NCI-H2029 (cell line): Measurements from ENCODE around the gene CEACAM6.

Experiments
- DNase-seq: peaks from one replicate; lab custom pipeline; 2025; lab: John Stamatoyannopoulos, UW

The CEACAM6 gene

DNA sequence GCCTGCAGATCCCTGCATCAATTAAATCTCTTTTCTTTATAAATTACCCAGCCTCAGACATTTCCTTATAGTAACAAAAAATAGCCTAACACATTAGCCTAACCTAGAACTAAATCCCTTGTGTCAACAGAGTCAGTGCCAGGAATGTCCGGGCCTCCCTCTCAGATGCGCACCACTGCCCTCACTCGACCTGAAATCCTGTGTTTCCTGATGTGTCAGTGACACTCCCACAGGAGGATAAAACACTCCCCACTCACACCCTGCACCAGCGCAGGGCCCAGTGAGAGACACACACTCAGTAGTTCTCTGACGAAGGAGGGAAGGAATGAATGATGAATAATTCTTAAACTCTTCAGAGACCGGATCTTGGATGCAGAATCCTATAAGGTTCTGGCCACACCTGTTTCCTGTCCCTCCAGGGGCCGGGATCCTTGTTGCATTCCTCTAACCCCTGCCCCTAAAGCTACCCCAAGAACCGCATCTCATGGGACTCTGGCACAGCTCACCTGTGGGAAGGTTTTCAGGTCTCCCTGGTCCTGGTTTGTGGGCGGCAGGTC is 44.2 kb downstream of the CEACAM6 start:
- peak; percentile 67 for DNase-seq

DNA sequence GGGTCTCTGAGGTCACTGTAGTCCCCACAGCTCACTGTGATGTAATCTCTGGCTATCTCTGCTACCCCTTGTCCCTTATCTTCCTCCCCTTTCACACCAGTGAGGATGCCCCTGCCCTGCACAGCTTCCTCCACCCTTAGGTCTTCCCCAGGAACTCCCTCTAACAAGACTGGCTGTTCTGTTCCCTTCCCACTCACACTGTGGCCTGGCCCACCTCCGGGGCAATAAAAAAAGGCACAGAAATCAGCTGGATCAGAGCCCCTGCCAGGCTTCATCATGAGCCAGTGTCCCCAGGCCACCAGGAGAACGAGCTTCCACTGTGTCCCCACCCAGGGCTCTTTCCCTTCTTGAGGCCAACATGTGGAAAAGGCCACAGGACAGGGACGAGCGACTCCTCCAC is 45.7 kb downstream of the CEACAM6 start:
- DNase-seq = no peak

DNA sequence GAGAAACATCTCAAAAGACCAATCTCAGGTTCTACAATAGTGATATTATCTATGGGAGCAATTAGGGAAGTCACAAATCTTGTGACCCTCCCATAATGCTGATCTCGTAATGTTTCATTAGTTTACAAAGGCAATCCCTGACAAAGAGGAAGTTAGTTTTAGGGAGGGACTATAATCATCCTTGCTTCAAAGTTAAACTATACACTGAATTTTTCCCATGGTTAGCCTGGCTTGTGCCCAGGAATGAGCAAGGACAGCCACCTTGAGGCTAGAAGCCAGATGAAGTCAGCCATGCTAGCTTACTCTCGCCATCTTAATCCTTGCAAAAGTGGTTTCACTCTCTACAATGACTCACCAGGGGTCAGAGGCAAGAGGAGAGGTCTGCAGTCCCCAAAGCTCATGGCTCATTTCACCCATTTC is 46.5 kb downstream of the CEACAM6 start:
- no peak for DNase-seq

DNA sequence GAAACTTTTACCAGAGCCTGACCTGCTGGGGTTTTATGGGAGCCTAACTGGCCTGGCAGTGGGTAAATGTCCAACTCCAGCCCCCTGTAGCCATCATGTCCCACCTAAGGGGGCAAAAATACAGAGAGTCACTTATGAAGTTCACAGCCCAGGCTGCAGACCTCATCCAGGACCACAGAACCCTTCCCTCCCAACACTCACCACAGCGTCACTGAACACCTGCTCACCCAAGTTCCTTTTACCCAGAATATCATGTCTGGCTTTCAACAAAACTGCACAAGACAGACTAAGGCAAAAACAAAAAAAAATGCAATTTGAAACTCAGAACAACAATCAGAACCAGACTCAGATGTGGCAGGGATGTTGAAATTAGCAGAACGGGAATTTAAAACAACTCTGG is 47.4 kb downstream of the CEACAM6 start:
- no peak for DNase-seq

DNA sequence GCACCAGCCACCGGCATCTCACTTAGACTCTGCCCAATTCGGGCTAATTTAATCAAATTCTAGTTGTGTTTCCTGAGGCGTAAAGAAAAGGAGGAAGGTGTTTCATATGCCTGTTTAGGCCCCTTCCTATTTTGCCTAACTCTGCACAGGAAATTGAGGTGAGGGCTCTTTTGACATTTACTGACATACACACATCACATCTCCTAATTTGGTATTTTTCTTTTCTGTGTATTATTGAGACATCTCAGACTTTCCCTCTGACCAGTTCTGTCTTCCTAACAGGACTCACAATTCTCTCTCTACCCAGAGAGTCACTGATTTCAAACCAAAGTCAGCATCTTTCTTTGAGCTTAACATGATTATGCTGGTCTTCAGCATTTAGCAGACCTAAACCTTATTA is 49.0 kb downstream of the CEACAM6 start:
- no peak for DNase-seq

DNA sequence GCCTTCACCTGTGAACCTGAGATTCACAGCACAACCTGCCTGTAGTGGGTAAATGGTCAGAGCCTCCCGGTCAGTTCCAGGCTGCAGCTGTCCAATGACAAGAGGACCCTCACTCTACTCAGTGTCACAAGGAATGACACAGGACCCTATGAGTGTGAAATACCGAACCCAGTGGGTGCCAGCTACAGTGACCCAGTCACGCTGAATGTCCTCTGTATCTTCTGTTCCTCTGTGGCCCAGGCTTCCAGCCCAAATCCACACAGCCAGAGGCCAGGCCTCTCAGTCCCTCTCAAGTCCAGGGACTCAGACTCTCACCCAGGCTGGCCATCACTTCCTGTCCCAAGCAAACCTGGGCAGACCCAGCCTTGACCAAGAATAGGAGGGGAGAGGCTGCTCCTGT is 51.8 kb downstream of the CEACAM6 start:
- DNase-seq = no peak

DNA sequence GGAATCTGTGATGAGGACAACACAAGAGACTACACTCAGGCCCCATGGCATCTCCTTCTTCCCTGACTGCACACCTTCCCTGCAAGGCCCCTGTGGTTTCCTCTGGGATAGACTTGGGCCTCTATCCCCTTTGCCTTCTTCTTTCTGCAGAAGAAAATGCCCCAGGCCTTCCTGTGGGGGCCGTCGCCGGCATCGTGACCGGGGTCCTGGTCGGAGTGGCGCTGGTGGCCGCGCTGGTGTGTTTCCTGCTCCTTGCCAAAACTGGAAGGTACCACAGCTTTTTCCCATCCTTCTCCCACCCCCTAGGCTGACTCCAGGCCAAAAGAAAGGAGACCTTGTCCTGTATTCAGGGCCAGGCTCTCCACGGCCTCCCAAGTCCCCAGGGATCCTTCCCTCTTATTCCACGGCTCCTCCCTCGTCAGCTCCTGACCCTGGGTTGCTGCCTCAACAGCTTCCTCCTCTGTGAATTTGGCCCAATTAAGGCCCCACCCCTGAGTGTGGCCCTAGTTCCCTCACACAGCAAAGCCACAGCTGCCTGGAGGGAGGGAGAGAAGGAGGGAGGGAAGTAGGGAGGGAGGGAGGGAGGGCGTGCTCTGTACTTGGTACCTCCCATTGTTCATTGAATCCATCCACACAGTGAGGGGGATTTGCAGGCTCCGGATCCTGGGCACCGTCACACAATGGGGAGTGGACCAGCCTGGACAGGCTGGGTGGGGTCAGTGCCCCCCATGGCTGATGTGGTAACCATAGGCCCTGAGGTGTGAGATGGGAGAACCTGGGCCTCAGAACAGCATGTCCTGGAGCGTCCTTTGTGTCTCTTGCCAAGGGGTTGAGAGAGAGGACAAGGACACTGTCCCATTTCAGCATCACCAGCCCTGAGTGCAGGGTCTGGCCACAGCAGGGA is 53.6 kb downstream of the CEACAM6 start:
- no peak for DNase-seq

DNA sequence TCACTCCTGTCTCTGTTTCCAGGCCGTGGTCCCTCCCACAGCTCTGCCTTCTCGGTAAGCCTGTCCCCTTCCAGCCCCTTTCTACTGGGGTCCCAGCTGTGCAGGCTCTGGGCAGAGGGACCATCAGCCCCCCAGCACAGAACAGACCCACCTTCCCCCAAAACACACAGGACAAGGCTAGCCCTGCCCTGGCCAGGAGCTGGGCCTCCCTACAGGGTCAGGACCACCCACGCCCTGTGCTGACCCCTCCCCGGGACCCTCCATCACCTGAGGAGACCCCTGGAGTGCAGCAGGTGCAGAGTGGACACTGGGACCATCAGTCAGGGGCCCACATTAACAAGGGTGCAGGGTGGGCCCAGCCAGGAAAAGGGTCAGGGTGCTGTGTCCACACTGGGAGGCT is 55.0 kb downstream of the CEACAM6 start:
- no peak for DNase-seq

DNA sequence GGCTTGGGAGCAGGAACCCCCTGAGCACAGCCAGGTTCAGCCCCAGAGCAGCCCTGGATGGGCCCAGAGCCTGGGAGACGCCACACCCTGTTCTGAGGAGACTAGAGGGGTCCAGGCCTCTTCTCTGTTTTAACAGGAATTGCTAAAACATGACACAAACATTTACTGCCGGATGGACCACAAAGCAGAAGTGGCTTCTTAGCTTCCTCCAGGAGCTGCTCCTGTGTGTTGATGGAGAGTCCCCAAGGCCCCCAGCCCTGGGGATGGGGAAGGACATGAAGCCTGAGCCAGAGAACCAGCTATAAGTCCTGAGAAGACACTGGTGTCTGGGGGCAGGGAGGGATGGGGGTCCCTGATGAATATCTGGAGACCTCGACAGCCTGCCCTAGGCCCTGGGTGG is 55.7 kb downstream of the CEACAM6 start:
- no peak for DNase-seq

DNA sequence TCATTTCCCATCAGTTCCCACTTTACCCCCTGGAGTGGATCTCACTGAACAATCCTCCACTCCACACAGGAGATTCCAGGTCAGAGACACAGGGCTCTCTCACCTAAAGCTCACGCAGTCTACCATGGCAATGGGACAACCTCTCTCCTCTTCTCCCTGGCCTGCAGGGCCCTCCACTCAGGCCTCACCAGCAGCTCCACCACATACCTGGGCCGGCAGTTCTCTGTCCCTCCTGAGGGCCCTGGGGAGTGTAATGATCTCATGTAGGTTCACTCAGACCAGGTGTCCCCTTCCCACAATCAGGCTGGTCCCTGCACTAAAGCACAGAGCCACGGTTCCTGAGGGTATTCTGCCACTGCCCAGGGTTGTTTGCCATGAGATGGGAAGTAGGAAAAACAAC is 56.7 kb downstream of the CEACAM6 start:
- no peak for DNase-seq

DNA sequence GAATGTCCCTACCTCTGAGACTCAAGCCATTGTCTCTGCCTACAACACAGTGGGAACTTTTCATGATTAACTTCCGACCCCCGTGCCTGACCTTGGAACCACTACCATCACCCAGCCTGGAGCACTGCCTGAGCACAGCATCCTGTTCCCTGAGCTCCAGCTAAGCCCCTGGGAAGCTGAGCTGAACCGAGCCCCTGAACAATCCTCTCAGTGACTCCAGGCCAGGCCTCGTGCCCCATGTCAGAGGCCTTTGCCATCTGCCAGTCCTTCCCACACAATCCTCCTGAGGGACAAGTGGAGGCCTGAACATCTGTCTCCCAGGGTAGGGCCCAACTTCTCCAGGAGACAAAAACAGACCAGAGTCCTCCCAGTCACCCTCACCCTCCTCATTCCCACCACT is 58.6 kb downstream of the CEACAM6 start:
- DNase-seq = no peak

DNA sequence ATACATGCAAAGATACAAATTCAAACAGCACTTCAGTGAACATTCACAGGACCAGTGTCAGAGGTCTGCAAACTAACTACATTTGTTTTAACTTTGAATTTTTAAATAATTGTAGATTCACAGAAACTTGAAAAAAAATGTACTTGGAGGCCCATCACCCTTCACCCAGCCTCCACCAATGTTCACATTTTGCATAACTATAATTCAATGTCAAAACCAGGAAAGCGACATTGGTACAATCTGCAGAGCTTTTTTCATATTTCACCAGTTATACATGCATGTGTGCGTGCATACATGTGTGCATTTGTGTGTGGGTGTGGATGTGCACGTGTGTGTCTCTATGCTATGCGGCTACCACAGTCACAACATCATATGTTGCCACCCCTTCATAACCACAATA is 60.0 kb downstream of the CEACAM6 start:
- no peak for DNase-seq

DNA sequence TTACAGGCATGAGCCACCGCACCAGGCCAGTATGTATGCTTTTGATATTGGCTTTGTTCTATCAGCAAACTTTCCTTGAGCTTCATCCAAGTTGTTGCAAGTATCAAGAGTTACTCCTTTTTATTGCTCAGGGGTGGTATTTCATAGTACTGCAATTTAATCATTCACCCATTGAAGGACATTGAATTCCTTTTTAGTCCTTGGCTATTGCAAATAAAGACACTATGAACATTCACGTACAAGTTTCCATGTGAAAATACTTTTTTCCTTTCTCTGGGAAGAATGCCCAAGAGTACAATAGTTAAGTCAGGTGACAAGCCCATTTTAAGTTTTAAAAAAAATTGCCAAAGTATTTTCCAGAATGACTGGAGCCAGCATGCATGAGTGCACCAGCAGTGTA is 61.4 kb downstream of the CEACAM6 start:
- no peak for DNase-seq

DNA sequence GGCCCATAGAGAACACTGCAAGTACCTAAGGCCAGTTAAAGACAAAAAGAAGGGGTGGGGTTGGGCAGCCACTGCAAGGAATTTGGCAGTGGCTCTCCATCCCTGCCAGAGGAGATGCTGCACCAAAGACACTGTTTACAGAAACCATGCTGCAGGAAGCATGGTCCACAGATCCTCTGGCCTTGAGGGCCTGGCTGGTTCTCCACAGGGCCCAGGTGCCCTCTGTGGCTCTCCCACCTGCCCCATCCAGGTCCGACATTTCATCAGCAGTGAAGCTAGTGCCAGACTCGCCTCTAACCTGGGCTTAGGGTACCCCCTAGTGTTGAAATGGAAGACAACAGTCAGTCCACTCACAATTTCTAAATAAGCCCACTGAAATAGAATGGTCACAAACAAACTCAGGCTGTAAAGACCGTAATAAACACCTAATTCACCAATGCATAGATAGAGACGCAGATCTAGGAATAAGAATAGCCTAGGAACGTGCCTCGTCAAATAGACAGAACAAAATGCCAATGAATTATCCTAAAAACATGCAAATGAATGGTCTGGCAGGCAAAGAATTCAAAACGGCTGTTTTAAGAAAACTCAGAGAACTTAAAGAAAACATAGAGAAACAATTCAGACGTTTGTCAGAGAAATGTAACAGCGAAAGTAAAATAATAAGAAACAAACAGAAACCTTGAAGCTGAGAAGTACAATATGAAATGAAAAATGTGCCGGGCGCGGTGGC is 65.8 kb downstream of the CEACAM6 start:
- peak; percentile 87 for DNase-seq
